Measurements from ENCODE around the gene MOG. TPM values are rescaled to one million over a fixed set of nuclear protein-coding genes. Genes with fewer than 3 reads are reported as not detected.

MOG gene
- polyA plus RNA-seq, 4 donors, result not detected

DNA sequence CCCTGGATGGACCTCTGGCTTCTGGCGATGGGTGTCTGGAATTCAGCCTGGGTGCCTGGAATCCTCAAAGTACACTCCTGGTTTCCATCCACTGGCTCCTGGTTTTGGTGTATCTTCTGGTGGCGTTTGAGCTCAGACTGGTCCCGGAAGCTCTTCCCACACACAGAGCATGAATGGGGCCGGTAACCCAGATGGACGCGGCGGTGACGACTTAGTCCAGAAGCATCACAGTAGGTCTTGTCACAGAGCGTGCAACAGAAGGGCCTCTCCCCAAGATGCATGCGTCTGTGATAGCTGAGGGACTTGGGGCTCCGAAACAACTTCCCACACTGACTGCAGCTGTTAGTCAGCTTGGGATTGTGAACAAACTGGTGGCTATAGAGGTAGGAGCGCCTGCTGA lies 16.3 kb downstream of the MOG start:
- DNase-seq (ENCODE audit: low read depth in 4 of 4, low spot score in 3 of 4), result no peak

GRCh38 chr6:29674008-29674407 lies 17.1 kb downstream of the MOG start:
- DNase-seq (ENCODE audit: low read depth in 4 of 4, low spot score in 3 of 4), result no peak

DNA sequence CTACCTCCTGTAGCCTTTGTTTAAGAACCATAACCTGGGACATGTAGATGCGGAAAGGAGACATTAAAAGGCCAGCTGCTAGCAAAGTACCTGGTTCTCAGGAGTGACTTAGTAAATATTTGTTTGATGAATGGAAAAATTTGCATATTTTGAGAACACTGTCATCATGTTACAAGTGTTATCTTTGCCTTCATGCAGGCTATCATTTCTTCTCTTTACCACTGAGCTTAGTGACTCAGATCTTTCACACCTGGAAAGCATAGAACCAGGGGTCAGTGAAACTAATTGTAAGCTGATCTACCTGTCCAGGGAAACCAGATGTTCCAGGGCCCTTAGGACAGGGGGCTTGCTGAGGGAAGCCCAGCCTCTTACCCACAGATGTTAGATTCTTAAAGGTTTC lies 18.7 kb downstream of the MOG start:
- DNase-seq (ENCODE audit: low read depth in 4 of 4, low spot score in 3 of 4), result no peak

DNA sequence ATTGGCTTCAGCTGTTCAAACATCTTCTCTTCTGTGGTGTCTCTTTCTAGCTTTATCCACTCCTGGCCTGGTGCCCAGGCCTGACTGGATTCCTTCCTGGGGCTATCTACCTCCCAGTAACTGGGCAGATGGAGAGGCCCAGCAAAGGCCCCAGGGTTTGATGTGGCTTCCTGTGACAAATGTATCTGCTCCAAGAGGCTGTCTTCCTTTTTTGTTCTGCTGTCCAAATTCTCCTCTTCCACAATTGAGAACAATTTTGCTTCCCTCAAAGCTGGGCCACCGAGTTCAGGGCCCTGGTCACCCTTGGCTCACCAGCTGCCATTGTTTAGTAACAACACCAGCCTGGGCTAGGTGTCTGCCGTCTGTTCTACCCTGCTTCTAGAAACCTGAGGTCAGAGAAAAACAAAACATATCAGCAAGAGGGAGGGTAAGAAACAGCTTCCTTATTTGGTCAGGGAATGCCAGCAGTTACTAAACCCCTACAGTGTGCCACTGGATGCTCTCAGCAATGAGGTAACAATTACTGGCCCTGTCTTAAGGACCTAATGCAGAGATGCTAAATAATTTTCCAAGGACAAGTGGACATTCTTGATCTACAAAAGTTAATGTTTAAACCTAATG lies 20.2 kb downstream of the MOG start:
- DNase-seq (ENCODE audit: low read depth in 4 of 4, low spot score in 3 of 4), result no peak

GRCh38 chr6:29678114-29678513 lies 21.2 kb downstream of the MOG start:
- DNase-seq (ENCODE audit: low read depth in 4 of 4, low spot score in 3 of 4), result no peak

- no peak for DNase-seq (ENCODE audit: low read depth in 4 of 4, low spot score in 3 of 4)
Measured at GRCh38 chr6:29679962-29680361, 23.1 kb downstream of the MOG start.

GRCh38 chr6:29680416-29680815 lies 23.5 kb downstream of the MOG start:
- no peak for DNase-seq (ENCODE audit: low read depth in 4 of 4, low spot score in 3 of 4)

GRCh38 chr6:29680904-29681303 lies 24.0 kb downstream of the MOG start, which contains the start of gene ZFP57:
TSS of gene ZFP57 (minus strand) at chr6:29681152. CDS start at chr6:29677003, 4,149 bp downstream.
- no peak for DNase-seq (ENCODE audit: low read depth in 4 of 4, low spot score in 3 of 4)

DNA sequence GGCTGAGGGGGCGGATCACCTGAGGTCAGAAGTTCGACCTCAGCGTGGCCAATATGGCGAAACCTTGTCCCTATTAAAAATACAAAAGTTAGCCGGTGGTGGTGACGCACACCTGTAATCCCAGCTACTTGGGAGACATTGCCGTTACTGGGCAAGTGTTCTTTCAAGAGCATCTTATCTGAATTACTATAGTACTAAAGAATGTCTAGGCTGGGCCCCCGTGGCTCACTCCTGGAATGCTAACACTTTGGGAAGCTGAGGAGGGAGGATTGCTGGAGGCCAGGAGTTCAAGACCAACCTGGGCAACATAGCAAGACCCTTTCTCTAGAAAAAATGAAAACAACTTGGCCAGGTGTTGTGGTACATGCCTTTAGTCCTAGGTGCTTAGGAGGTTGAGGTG lies 24.9 kb downstream of the MOG start:
- no peak for DNase-seq (ENCODE audit: low read depth in 4 of 4, low spot score in 3 of 4)

DNA sequence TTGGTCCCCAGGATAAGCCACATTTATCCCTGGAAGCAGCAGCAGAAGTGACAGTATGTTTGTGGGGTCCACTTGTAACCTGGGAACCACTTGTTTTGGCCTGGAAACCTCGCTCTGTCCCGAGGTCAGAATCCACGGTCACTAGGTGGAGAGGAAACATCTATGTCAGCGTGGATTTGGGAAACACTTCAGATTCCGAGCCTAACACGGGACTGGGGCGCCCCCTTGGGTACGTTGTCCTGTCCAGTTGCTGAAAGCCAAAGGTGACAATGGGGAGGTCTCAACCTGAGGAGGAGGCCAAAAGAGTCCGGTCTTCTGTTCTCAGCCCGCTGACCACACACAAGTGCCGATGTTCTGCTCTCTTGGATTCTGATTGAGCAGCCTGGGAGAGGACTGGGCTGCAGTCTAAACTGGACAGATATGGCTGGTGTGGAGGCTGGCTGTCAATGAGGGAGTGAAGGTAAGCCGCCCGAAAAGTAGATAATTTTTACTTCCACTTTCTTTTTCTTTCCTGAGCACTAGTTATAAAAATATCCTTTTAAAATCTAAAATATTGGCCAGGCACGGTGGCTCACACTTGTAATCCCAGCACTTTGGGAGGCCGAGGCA lies 28.9 kb downstream of the MOG start:
- no peak for DNase-seq (ENCODE audit: low read depth in 4 of 4, low spot score in 3 of 4)

GRCh38 chr6:29694637-29695036 lies 37.7 kb downstream of the MOG start:
- no peak for DNase-seq (ENCODE audit: low read depth in 4 of 4, low spot score in 3 of 4)

- no peak for DNase-seq (ENCODE audit: low read depth in 4 of 4, low spot score in 3 of 4)
Measured at GRCh38 chr6:29696147-29697125, 39.5 kb downstream of the MOG start.

DNA sequence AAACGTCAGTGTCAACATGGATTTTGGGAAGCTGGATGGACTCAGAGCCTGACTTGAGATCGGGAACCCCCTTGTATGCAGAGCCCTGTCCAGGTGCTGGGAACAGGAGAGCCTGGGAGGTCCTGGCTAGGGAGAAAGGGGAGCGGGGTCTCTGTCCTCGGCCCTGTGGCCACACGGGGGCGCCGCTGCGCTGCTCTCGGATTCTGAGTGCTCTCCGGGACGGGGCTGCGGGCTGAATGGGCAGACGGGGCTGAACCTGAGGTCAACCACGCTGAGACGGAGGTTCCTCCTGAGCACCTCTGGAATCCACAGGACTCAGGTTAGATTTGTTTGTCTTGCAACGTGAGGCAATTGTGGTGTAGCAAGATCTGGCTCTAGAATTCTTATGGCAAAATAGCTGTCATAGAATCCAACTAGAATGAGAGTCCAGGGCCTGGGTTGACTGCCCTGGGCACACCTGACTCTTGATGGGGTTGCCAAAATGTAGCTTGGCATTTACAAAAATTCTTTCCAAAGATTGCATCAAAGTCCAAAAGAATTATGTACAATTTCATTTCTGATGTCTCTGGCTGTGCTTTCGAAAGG lies 45.7 kb downstream of the MOG start:
- no peak for DNase-seq (ENCODE audit: low read depth in 4 of 4, low spot score in 3 of 4)

DNA sequence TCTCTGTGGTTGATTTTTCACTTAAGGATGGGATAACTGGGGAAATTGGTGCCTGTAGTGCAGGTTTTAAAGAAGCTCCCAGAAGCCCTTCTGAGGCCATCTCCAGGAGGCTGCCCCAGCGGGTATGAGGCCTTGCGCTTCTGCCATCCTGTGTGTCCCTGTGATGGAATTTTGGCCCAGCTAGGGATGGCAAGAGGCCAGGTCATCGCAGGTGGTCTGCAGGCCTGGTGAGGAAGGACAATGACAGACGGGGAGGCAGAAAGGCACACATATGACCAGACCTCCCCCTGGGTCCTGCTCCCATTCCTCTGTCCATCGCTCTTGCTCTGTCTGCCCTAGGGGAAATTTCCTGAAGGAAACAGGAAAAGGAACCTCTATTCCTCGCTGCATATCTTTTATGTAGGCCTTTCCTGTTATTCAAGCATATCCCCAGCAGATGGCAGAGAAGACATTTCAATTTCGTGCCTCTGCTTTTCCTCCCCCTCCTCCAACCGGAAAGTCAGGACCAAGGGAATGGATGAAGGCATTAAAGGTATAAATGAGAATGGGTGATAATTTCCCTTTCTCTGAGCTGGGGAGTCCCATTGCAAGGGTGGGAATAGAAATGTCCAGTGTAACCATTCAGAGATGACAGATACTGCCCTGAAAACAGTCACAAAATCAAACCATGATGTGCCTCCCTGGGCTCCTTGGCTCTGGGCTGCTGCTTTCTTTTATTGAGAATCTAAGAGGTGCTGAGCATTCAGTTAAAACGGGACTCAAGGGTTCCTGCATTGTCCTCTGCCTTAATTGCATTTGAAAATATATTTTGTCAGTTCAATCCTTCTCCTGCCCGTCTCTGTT lies 48.7 kb downstream of the MOG start:
- peak in 1 of 4 donors; percentile 14 for DNase-seq (ENCODE audit: low read depth in 4 of 4, low spot score in 3 of 4)

- DNase-seq (ENCODE audit: low read depth in 4 of 4, low spot score in 3 of 4), result no peak
Measured at GRCh38 chr6:29708432-29709179, 51.7 kb downstream of the MOG start.

GRCh38 chr6:29709188-29709587 lies 52.3 kb downstream of the MOG start:
- no peak for DNase-seq (ENCODE audit: low read depth in 4 of 4, low spot score in 3 of 4)

DNA sequence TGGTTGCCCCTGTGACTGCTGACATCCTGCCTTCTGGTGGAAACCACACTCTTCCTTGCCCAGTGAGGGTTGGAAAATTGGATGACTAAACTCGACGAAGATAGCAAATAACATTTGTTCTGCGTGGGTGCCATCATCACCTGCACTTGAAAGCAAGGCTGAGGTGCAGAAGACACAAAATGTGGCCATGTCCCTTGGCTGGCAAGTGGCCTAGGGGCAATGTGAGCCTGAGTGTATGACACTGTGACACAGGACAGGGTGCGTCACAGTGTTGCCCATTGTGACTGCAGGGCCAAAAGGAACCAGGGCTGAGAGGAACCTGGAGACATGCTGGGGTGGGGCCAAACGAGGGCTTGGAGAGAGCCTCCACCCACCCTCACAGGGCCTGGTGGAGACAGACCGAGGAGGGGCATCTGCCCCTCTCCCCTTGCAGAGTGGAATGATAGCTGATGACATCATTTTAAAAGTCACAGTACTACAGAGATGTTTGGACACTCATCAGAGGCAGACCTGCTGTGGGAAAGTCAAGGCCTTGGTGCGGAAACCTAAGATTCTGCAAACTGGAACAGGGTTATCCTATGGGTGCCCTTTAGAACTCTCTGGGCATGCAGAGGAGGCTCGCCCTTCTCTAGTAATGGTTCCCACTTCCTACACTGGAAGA lies 53.5 kb downstream of the MOG start:
- no peak for DNase-seq (ENCODE audit: low read depth in 4 of 4, low spot score in 3 of 4)

- no peak for DNase-seq (ENCODE audit: low read depth in 4 of 4, low spot score in 3 of 4)
Measured at GRCh38 chr6:29720863-29721262, 64.0 kb downstream of the MOG start.

All from left renal pelvis (tissue), 4 donors.